Aorta (tissue), 5 donors: ENCODE measurements around the gene INO80C. TPM values are rescaled to one million over a fixed set of nuclear protein-coding genes. Genes with fewer than 3 reads are reported as not detected.

Experiments
- ATAC-seq: fragments of 200-7000 bp; cut with Tn5 transposase; one replicate; pipeline ENCODE4 v1.9.1; 2022; ENCODE audit warnings: moderate library complexity; ENCODE audit not compliant: low FRiP score
- DNase-seq, 2 donors: peaks; one replicate each; pipeline ENCODE4 v3.0.0-alpha.2; 2020
- H3K27ac ChIP-seq, 2 donors: one replicate each; pipeline ENCODE4 v1.5.1; 2013; ENCODE audit warnings: low read length in 2 of 2, mild to moderate bottlenecking in 2 of 2, moderate library complexity in 2 of 2, control low read depth in 1 of 2, inconsistent platforms in 1 of 2, low read depth in 1 of 2
- H3K27me3 ChIP-seq, 2 donors: one replicate each; pipeline ENCODE4 v1.6.1; 2013; ENCODE audit warnings: control low read depth in 1 of 2, low read length in 1 of 2, mild to moderate bottlenecking in 1 of 2, moderate library complexity in 1 of 2; ENCODE audit not compliant: insufficient read depth in 2 of 2, control insufficient read depth in 1 of 2
- H3K36me3 ChIP-seq, 2 donors: one replicate each; pipeline ENCODE4 v1.6.1; 2013; ENCODE audit warnings: control low read depth in 1 of 2, low read length in 1 of 2, mild to moderate bottlenecking in 1 of 2; ENCODE audit not compliant: insufficient read depth in 2 of 2, control insufficient read depth in 1 of 2
- H3K4me1 ChIP-seq, 2 donors: one replicate each; pipeline ENCODE4 v1.6.1; 2013; ENCODE audit warnings: low read length in 2 of 2, control low read depth in 1 of 2, mild to moderate bottlenecking in 1 of 2, moderate library complexity in 1 of 2; ENCODE audit not compliant: insufficient read depth in 2 of 2, control insufficient read depth in 1 of 2
- H3K4me3 ChIP-seq, 2 donors: one replicate each; pipeline ENCODE4 v1.5.1; 2013; ENCODE audit warnings: low read length in 2 of 2, control low read depth in 1 of 2, mild to moderate bottlenecking in 1 of 2
- H3K9me3 ChIP-seq: one replicate; pipeline ENCODE4 v1.6.1; 2013; ENCODE audit warnings: mild to moderate bottlenecking, low read length; ENCODE audit not compliant: control insufficient read depth
- WGBS, 2 donors: extraction: QIAGEN DNeasy Blood & Tissue Kit; methylation state at CpG; one replicate each; pipeline ENCODE4 v1.1.7; 2013; 5-methylcytosine and 5-hydroxymethylcytosine counted together
- intact Hi-C, 2 donors: fragments of 100-400 bp; cut with DNase I; formaldehyde crosslinking; loops; one replicate each; pipeline versions ENCODE4 v1.14.2 to v1.15.0; 2022
- polyA plus RNA-seq, 2 donors: library from polyadenylated mRNA; stranded (reverse); fragments of 200-250 nt; gene quantifications; one replicate each; pipeline ENCODE4 v1.2.3, GENCODE V29; 2013
- total RNA-seq, 2 donors: library from RNA; stranded (reverse); fragmentation: NEBNext Ultra II Directional; extraction: Animal tissue kit (Norgen Biotek cat#: 25700); gene quantifications; one replicate each; pipeline ENCODE4 v1.2.1, GENCODE V29; 2021
- donor health status: healthy with polysubstance abuse.
- donor health status: Bipolar disorder and iron deficiency.
- donor health status: DM: no; HTN: no; CAD: no.
- donor health status: DM: no; HTN: no; CAD: no.
- donor health status: DM: yes; HTN: yes; CAD: no.

The INO80C gene
- total and polyA plus RNA-seq, 4 donors: 16.8 to 23.1 (median 18.8) TPM

DNA sequence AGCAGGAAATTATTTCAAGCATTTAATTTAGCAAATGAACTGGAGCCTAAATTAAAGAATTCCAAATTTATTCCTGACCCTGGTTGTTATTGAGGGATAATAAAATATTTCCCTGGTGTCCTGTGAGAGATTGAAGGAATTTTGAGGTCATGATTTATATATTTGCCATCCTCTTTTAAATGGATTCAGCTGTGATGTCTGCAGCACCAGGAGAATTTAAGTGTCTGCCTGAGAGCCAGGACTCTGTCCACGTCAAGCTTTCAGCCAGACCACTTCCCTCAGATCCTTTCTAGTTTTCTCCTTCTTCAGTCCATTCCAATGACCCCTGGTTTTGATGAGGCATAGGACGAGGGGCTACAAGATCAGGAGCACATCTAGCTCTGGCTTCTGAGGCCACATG lies 59.9 kb downstream of the INO80C start:
- Histone ChIP-seq H3K9me3 (no peaks in the 10 kb centered on the region), H3K36me3 (no peaks in the 10 kb centered on the region), H3K27me3 (no peaks in the 10 kb centered on the region), H3K4me1 (peaks cover 0 to 2% of the 10 kb centered on the region in 2 donors), H3K4me3 (no peak overlapping the region), H3K27ac (no peak overlapping the region)
- 90 to 96% methylated on average over 2 of the region's 2 CpGs for WGBS, 2 donors
- no peak for ATAC-seq
- intact Hi-C loops: no loop called here
- DNase-seq: no peak

DNA sequence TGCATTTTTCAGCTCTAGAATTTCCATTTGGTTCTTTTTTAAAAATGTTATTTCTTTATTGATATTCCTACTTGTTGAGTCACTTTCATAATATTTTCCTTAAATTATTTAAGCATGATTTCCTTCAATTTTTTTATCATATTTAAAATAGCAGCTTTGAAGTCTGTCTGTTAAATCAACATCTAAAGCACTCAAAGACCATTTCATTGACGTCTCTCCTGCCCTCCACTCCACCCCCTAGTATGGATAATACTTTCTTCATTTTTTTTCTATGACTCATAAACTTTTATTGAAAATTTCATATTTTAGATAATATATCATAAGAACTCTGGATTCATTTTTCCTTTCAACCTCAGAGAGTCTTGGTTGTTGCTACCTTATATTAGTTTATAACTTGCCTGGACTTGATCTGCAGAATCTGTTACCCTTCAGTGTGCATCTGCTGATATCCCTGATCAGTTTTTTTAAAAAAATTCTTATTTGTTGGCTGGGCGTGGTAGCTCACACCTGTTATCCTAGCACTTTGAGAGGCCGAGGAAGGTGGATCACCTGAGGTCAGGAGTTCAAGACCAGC lies 61.6 kb downstream of the INO80C start:
- no peak overlapping the region for H3K4me3 ChIP-seq
- intact Hi-C loops: no loop called here
- no peaks in the 10 kb centered on the region for H3K27me3 ChIP-seq
- WGBS, 2 donors: 61 to 63% methylated on average over 3 of the region's 3 CpGs
- H3K36me3 ChIP-seq: no peaks in the 10 kb centered on the region
- H3K9me3 ChIP-seq: no peaks in the 10 kb centered on the region
- H3K27ac ChIP-seq: no peak overlapping the region
- no peak for ATAC-seq
- H3K4me1 ChIP-seq: no peaks in the 10 kb centered on the region
- no peak for DNase-seq

DNA sequence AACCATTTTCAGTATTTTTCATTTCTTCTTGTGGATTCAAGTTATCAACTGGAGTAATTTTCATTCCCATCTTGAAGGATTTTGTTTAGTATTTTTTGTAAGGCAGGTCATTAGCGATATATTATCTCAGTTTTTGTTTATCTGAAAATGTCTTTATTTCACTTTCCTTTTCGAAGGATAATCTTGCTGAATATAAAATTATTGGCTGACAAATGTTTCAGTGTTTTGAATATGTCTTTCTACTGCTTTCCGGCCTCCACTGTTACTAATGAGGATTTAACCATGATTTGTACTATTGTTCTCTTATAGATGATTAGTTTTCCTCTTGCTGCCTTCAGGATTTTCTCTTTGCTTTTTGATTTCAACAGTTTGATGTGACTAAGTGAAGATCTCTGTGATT lies 62.4 kb downstream of the INO80C start:
- intact Hi-C loops: no loop called here
- no peak for DNase-seq
- no peaks in the 10 kb centered on the region for H3K27me3 ChIP-seq
- no peaks in the 10 kb centered on the region for H3K4me1 ChIP-seq
- H3K36me3 ChIP-seq: no peaks in the 10 kb centered on the region
- H3K9me3 ChIP-seq: no peaks in the 10 kb centered on the region
- ATAC-seq: no peak
- no peak overlapping the region for H3K4me3 ChIP-seq
- H3K27ac ChIP-seq: no peak overlapping the region
- 92 to 97% methylated on average over 3 of the region's 3 CpGs for WGBS, 2 donors

DNA sequence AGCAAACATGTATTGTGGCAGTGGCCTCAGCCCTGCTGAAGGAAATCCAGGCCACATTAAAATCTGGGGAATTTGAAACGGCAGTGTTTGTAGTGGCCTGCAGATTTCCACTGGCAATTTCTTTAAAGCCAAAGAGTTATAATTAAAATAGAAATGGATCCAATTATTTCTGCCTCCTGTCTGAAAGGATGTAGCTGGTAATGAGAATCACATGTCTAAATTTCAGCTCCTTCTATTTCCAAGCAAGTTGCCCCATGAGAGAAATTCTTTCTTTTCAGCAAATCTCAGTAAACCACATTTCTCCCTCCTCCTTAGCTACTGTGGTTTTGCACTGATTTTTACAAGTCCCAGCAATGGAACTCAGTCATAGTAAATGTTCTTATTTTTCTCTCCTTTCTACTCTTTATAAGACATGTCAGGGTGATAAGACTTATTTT lies 65.2 kb downstream of the INO80C start:
- DNase-seq: no peak
- WGBS, 2 donors: 17 to 32% methylated on average over 1 of the region's 1 CpG
- Histone ChIP-seq H3K4me1 (no peaks in the 10 kb centered on the region), H3K36me3 (no peaks in the 10 kb centered on the region), H3K9me3 (no peaks in the 10 kb centered on the region), H3K27ac (no peak overlapping the region), H3K4me3 (no peak overlapping the region), H3K27me3 (no peaks in the 10 kb centered on the region)
- intact Hi-C loops: no loop called here
- ATAC-seq: no peak

DNA sequence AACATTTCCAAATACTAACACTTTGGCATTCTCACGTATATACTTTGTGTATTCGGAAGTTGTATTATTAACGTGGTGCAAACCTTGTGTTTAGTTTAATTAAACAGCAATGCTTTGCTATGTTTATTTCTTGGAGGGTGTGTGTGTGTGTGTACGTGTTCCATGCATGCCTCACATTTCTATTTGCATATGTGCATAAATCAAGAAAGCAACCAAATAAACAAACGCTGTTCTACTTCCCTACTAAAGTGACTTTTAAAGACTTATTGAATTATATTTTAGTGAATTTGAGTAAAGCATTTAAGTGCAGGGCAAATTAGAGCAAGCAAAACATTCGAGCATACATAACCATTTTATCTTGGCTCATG lies 66.4 kb downstream of the INO80C start:
- Histone ChIP-seq H3K4me3 (no peak overlapping the region), H3K27ac (no peak overlapping the region), H3K9me3 (no peaks in the 10 kb centered on the region), H3K36me3 (no peaks in the 10 kb centered on the region), H3K27me3 (no peaks in the 10 kb centered on the region), H3K4me1 (no peaks in the 10 kb centered on the region)
- ATAC-seq: no peak
- intact Hi-C loops: no loop called here
- WGBS, 2 donors: 77 to 85% methylated on average over 6 of the region's 6 CpGs
- DNase-seq: no peak

DNA sequence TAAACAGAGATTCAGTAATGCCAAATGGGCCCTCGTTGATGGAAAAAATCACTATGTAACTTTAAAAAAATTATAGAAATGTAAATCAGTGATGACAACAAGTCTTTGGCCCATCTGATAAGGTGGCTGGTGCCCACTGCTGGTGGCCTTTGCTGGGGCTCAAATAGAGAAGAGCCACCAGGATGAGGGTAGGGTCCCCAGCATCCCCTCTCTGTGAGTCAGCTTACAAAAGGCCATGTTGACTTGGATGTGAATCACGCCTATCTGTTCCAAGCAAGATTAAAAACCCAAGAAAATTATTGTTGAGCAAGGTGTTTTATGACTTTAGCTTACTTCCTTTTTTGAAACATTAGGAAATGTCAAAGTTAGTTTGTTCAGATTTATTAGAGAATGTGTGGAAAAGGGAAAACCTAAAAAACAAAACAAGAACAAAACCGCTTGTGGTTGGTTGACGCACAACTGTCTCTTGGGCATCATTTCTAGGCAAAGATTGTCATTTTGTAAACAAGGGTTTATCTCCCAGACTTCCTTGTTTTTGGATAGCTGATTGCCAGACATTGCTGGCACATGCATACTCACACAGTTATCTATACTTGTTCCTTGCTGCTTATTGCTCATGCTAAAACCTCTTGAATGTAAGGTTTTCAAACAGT lies 66.9 kb downstream of the INO80C start:
- H3K36me3 ChIP-seq: no peaks in the 10 kb centered on the region
- no peak overlapping the region for H3K4me3 ChIP-seq
- DNase-seq: no peak
- 48 to 57% methylated on average over 4 of the region's 4 CpGs for WGBS, 2 donors
- intact Hi-C loops: no loop called here
- no peak for ATAC-seq
- no peaks in the 10 kb centered on the region for H3K4me1 ChIP-seq
- H3K9me3 ChIP-seq: no peaks in the 10 kb centered on the region
- no peak overlapping the region for H3K27ac ChIP-seq
- no peaks in the 10 kb centered on the region for H3K27me3 ChIP-seq

DNA sequence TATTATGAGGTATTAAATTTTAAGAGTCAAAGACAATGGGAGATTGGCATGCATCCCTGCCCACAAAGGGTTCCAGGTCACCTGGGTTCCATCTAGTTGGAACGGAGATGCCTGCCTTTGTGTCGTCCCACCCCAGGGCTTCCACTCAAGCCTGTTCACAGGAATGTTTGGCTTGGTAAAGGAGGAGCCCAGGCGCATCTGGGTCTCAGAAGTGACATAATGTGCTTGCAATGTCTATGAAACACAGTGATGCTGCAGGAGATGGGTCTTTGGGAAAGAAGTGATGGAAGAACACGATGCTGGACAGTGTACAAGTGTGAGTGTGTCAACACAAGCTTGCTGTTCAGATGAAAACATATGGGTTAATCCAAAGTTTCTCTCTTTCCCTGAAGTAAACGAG lies 71.0 kb downstream of the INO80C start:
- H3K27ac ChIP-seq: no peak overlapping the region
- no peak for ATAC-seq
- H3K27me3 ChIP-seq: no peaks in the 10 kb centered on the region
- no peak overlapping the region for H3K4me3 ChIP-seq
- H3K36me3 ChIP-seq: no peaks in the 10 kb centered on the region
- H3K9me3 ChIP-seq: no peaks in the 10 kb centered on the region
- intact Hi-C loops: no loop called here
- no peaks in the 10 kb centered on the region for H3K4me1 ChIP-seq
- DNase-seq: no peak
- 85 to 88% methylated on average over 5 of the region's 5 CpGs for WGBS, 2 donors

DNA sequence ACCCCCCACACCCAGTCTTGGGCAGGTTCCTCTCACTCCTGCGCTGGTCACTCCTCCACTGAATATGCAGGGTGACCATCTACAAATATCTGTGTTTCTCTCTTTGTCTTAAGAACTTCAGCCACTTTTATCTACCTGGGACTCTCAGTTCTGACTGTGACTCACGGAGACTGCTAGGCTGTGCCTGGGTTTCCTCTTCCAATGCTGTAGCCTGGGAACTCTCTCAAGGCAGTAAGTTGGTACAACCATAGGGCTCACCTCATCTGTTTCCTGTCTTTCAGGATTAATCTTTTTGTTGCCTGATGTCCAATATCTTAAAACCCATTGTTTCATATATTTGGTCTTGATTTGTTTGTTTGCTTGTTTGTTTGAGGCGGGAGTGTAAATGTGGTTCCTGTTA lies 73.4 kb downstream of the INO80C start:
- intact Hi-C loops: no loop called here
- no peaks in the 10 kb centered on the region for H3K36me3 ChIP-seq

DNA sequence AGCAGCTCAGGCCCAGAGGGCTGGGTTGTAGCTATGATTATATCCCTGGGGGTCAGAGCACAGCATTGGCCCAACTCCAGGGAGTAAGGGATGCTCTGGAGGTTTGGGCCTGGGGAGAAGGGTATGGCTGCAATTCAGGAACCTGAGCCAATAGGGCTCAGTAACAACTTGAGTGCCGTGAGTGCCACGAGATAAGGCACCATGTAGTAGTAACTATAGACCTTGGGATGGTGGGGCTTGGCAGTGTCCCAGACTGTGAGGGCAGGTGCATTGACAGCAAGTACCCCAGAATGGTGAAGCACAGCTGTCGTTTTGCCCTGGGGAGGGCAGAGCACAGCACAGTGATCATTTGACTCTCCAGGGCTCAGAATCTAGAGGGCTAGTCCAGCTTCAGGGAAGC lies 75.5 kb downstream of the INO80C start:
- no peak overlapping the region for H3K4me3 ChIP-seq
- no peaks in the 10 kb centered on the region for H3K4me1 ChIP-seq
- H3K36me3 ChIP-seq: no peaks in the 10 kb centered on the region
- intact Hi-C loops: no loop called here
- no peaks in the 10 kb centered on the region for H3K27me3 ChIP-seq
- no peaks in the 10 kb centered on the region for H3K9me3 ChIP-seq
- H3K27ac ChIP-seq: no peak overlapping the region
- ATAC-seq: no peak
- WGBS, 2 donors: 61 to 64% methylated on average over 3 of the region's 3 CpGs
- DNase-seq: no peak

More for the DNA sequence above, 73.4 kb downstream of the INO80C start:
- DNase-seq: no peak
- Histone ChIP-seq H3K9me3 (no peaks in the 10 kb centered on the region), H3K4me3 (no peak overlapping the region), H3K27me3 (no peaks in the 10 kb centered on the region), H3K27ac (no peak overlapping the region), H3K4me1 (no peaks in the 10 kb centered on the region)
- ATAC-seq: no peak
- 90 to 93% methylated on average over 3 of the region's 3 CpGs for WGBS, 2 donors
